Measurements from ENCODE around the gene MLF1. TPM values are rescaled to one million over a fixed set of nuclear protein-coding genes. Genes with fewer than 3 reads are reported as not detected.

Gene MLF1
- polyA plus RNA-seq, 1 of the 3 experiments (the other 2 are of a cell fraction) = 8.2 TPM

DNA sequence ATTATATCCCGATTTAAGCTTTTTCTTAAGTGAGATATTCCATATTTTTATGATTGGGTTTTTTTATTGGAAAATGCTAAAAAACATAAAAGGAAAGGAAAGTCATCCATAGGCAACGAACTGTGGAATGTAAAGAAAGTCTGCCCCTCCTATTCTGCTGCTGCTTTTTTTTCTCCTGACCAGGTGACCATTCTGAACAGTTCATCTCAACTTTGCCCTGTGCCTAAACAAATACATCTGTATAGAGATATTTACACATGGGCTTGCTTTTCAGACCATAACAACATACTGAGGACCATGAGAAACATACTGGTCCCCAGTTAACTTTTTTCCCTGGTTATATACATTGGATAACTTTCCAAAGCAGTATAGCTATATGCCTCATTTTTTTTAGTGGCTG is 18.9 kb upstream of the MLF1 start:
- H3K9me3 ChIP-seq = no peaks in the 10 kb centered on the region
- H3K4me3 ChIP-seq (ENCODE audit: low read depth in 2 of 2, low read length in 1 of 2) = no peak overlapping the region
- POLR2A ChIA-PET = no interaction called here
- no peaks in the 10 kb centered on the region for H3F3A ChIP-seq (replicated peaks; ENCODE audit: insufficient read depth)
- 69% methylated on average over 2 of the region's 2 CpGs for WGBS (ENCODE audit: low lambda C conversion rate)
- no peak overlapping the region for H3K27ac ChIP-seq (ENCODE audit: low read depth in 2 of 2, low read length in 1 of 2)
- H3K79me2 ChIP-seq (ENCODE audit: insufficient read depth) = no peaks in the 10 kb centered on the region
- H4K20me1 ChIP-seq (ENCODE audit: insufficient read depth) = no peaks in the 10 kb centered on the region
- CTCF ChIA-PET = interaction anchor here (0.9 to 2.2 kb wide), 3 partner anchors 118 to 1020 kb away, joined by 3 to 5 read pairs (median 3); no protein-coding TSS in a partner anchor
- no peak overlapping the region for H2AFZ ChIP-seq (ENCODE audit: low read depth)
- DNase-seq = no peak
- H3K4me2 ChIP-seq = no peak overlapping the region
- no peaks in the 10 kb centered on the region for H3K27me3 ChIP-seq (ENCODE audit: insufficient read depth)
- TF ChIP-seq CHD2 (IDR thresholded peaks at IDR 0.05; ENCODE audit: low read length, partially characterized antibody) = no peak
- no peak for TF ChIP-seq MEF2A (IDR thresholded peaks at IDR 0.05; ENCODE audit: borderline replicate concordance, low read depth)
- no peak for TF ChIP-seq EP300 (IDR thresholded peaks at IDR 0.05; ENCODE audit: borderline replicate concordance in 1 of 2, low read depth in 1 of 2, low read length in 1 of 2)
- no peak for TF ChIP-seq YY1 (IDR thresholded peaks at IDR 0.05; ENCODE audit: low read depth)
- TF ChIP-seq USF2 (IDR thresholded peaks at IDR 0.05; ENCODE audit: borderline replicate concordance, low read depth, low read length) = no peak
- no peak for TF ChIP-seq FOXM1 (IDR thresholded peaks at IDR 0.05; ENCODE audit: low read depth)
- TF ChIP-seq, protein P1, sequence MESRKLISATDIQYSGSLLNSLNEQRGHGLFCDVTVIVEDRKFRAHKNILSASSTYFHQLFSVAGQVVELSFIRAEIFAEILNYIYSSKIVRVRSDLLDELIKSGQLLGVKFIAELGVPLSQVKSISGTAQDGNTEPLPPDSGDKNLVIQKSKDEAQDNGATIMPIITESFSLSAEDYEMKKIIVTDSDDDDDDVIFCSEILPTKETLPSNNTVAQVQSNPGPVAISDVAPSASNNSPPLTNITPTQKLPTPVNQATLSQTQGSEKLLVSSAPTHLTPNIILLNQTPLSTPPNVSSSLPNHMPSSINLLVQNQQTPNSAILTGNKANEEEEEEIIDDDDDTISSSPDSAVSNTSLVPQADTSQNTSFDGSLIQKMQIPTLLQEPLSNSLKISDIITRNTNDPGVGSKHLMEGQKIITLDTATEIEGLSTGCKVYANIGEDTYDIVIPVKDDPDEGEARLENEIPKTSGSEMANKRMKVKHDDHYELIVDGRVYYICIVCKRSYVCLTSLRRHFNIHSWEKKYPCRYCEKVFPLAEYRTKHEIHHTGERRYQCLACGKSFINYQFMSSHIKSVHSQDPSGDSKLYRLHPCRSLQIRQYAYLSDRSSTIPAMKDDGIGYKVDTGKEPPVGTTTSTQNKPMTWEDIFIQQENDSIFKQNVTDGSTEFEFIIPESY (IDR thresholded peaks at IDR 0.05; ENCODE audit: borderline replicate concordance, low read depth) = no peak
- no peak for TF ChIP-seq POLR2AphosphoS5 (IDR thresholded peaks at IDR 0.05; ENCODE audit: low read depth, low read length)
- peaks cover 1 to 5% of the 10 kb centered on the region in 2 experiments for H3K36me3 ChIP-seq (replicated peaks in 1 of 2; ENCODE audit: control insufficient read depth in 1 of 2, insufficient read depth in 2 of 2, low read length in 1 of 2)
- no peak overlapping the region for H3K9ac ChIP-seq
- H3K9me2 ChIP-seq = no peaks in the 10 kb centered on the region
- no peaks in the 10 kb centered on the region; a peak in 1 of 4 replicates for H3K4me1 ChIP-seq (ENCODE audit: control insufficient read depth in 1 of 2, insufficient read depth in 2 of 2, low read depth in 1 of 2, low read length in 1 of 2)

DNA sequence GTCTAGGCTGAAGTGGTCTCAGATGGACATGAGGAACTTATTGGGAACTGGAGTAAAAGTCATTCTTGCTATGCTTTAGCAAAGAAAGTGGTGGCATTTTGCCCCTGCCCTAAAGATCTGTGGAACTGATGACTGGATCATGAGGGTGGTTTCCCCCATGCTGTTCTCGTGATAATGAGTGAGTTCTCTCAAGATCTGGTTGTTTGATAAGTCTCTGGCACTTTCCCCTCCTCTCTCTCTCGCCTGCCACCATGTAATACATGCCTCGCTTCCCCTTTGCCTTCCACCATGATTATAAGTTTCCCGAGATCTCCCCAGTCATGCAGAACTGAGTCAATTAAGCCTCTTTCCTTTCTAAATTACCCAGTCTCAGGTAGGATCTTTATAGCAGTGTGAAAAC is 11.5 kb upstream of the MLF1 start:
- no peaks in the 10 kb centered on the region for H3K9me2 ChIP-seq
- no peak overlapping the region for H3K4me3 ChIP-seq (ENCODE audit: low read depth in 2 of 2, low read length in 1 of 2)
- H3K4me1 ChIP-seq (ENCODE audit: control insufficient read depth in 1 of 2, insufficient read depth in 2 of 2, low read depth in 1 of 2, low read length in 1 of 2) = no peaks in the 10 kb centered on the region
- no peak overlapping the region for H3K27ac ChIP-seq (ENCODE audit: low read depth in 2 of 2, low read length in 1 of 2)
- H3K9ac ChIP-seq = no peak overlapping the region
- CTCF ChIA-PET = interaction anchor here (1.7 kb wide), 1 partner anchor 20 kb away, joined by 4 read pairs; no protein-coding TSS in a partner anchor
- 72% methylated on average over 4 of the region's 4 CpGs for WGBS (ENCODE audit: low lambda C conversion rate)
- no peaks in the 10 kb centered on the region for H3K36me3 ChIP-seq (replicated peaks in 1 of 2; ENCODE audit: control insufficient read depth in 1 of 2, insufficient read depth in 2 of 2, low read length in 1 of 2)
- no peaks in the 10 kb centered on the region for H3K79me2 ChIP-seq (ENCODE audit: insufficient read depth)
- H3K4me2 ChIP-seq = no peak overlapping the region
- H3K27me3 ChIP-seq (ENCODE audit: insufficient read depth) = no peaks in the 10 kb centered on the region
- H3K9me3 ChIP-seq = no peaks in the 10 kb centered on the region
- DNase-seq = no peak
- H4K20me1 ChIP-seq (ENCODE audit: insufficient read depth) = no peaks in the 10 kb centered on the region
- no peaks in the 10 kb centered on the region for H3F3A ChIP-seq (replicated peaks; ENCODE audit: insufficient read depth)
- H2AFZ ChIP-seq (ENCODE audit: low read depth) = 0 out of 2 replicates have a peak overlapping the region, but pooled peaks have one; percentile 63
- POLR2A ChIA-PET = no interaction called here
- no peak for TF ChIP-seq CHD2 (IDR thresholded peaks at IDR 0.05; ENCODE audit: low read length, partially characterized antibody)
- no peak for TF ChIP-seq USF2 (IDR thresholded peaks at IDR 0.05; ENCODE audit: borderline replicate concordance, low read depth, low read length)
- no peak for TF ChIP-seq MEF2A (IDR thresholded peaks at IDR 0.05; ENCODE audit: borderline replicate concordance, low read depth)
- TF ChIP-seq RXRA (IDR thresholded peaks at IDR 0.05; ENCODE audit: borderline replicate concordance, low read depth) = no peak
- TF ChIP-seq EP300 (IDR thresholded peaks at IDR 0.05; ENCODE audit: borderline replicate concordance in 1 of 2, low read depth in 1 of 2, low read length in 1 of 2) = no peak
- no peak for TF ChIP-seq FOSL2 (IDR thresholded peaks at IDR 0.05; ENCODE audit: borderline replicate concordance, low read depth)
- TF ChIP-seq RAD21 (IDR thresholded peaks at IDR 0.05; ENCODE audit: low read length) = no peak
- TF ChIP-seq, protein P2, sequence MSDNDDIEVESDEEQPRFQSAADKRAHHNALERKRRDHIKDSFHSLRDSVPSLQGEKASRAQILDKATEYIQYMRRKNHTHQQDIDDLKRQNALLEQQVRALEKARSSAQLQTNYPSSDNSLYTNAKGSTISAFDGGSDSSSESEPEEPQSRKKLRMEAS (IDR thresholded peaks at IDR 0.05; ENCODE audit: low read depth) = no peak
- no peak for TF ChIP-seq PBX3 (IDR thresholded peaks at IDR 0.05)
- TF ChIP-seq TCF12 (IDR thresholded peaks at IDR 0.05) = no peak
- TF ChIP-seq, protein P3, sequence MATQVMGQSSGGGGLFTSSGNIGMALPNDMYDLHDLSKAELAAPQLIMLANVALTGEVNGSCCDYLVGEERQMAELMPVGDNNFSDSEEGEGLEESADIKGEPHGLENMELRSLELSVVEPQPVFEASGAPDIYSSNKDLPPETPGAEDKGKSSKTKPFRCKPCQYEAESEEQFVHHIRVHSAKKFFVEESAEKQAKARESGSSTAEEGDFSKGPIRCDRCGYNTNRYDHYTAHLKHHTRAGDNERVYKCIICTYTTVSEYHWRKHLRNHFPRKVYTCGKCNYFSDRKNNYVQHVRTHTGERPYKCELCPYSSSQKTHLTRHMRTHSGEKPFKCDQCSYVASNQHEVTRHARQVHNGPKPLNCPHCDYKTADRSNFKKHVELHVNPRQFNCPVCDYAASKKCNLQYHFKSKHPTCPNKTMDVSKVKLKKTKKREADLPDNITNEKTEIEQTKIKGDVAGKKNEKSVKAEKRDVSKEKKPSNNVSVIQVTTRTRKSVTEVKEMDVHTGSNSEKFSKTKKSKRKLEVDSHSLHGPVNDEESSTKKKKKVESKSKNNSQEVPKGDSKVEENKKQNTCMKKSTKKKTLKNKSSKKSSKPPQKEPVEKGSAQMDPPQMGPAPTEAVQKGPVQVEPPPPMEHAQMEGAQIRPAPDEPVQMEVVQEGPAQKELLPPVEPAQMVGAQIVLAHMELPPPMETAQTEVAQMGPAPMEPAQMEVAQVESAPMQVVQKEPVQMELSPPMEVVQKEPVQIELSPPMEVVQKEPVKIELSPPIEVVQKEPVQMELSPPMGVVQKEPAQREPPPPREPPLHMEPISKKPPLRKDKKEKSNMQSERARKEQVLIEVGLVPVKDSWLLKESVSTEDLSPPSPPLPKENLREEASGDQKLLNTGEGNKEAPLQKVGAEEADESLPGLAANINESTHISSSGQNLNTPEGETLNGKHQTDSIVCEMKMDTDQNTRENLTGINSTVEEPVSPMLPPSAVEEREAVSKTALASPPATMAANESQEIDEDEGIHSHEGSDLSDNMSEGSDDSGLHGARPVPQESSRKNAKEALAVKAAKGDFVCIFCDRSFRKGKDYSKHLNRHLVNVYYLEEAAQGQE (IDR thresholded peaks at IDR 0.05; ENCODE audit: low read depth, low read length) = no peak
- TF ChIP-seq NFIC (IDR thresholded peaks at IDR 0.05; ENCODE audit: borderline replicate concordance) = no peak
- no peak for TF ChIP-seq TAF1 (IDR thresholded peaks at IDR 0.05; ENCODE audit: borderline replicate concordance, low read depth, low read length)

Data from SK-N-SH (cell line).